ENCODE results near the gene FAM124A. TPM values are rescaled to one million over a fixed set of nuclear protein-coding genes. Genes with fewer than 3 reads are reported as not detected.
A peak's percentile ranks its signal among the peaks of the same experiment; 100 is the strongest.
"Not testable (repeated sequence)": the region's sequence is repeated elsewhere in the genome, so short reads cannot be mapped to it uniquely, and the experiment has no call there.

Gene FAM124A
- total RNA-seq, 1 experiment from 2014 or later: 4.0 TPM

DNA sequence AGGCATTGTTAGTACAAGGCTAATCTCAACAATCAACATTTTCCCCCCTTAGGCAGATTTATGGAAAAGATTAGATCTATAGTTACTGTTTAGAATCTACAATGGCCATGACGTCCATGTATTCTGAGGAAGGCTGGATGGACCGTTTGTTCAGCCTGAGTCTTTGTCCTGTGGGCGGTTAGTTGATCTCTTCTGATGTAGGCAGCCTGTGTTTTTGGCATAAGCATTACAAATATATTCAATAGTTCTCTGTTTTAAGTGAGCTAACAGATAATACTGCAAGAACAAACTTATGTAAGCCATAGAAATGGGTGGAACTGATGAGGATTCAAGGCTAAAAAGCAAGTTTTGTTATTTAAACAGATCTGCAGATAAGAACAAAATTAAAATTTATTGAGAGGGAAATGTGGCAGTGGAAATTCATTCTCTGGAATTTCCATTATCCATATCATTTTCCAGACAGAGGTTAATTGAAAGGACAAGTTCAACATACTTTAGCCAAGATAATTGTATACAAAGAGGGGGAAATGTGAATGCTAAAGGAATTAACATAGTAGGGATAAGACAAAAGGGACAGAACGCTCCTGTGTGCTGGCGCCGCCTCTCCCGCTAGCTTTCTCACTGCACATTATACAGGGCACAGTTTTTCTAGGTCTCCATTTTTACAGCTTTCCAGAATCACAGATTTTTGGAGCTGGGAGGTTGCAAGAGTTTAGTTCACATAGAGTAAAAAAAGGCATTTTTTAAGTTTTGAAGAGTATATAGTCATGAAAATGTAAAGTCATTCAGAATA, 48.6 kb downstream of the FAM124A start:
- no peak for DNase-seq (ENCODE audit: low spot score)

DNA sequence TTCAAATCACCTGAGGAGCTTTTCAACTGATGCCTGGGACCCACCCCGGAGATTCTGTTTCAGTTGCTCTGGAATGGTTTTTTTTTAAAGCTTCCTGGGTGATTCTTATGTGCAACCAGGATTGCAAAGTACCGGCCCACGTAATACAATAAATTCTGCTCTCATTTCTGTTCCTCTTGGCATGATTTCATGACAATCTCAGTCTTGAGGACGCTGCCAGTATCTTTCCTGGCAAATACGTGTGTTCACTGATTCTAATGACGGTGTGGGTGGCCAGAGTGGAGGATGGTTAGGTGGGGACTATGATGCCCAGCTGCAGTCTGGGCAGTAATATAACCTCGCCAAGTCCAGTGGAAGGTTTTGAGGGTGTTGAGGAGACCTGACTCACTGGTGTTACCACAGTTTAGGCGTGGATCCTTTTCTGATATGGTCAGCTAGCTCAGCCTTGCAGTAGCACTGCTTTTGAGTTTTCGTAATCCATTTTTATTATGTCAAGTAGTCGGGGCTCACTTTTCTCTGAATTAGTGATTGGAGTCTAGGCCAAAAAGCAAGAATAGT, 49.4 kb downstream of the FAM124A start:
- no peak for DNase-seq (ENCODE audit: low spot score)

DNA sequence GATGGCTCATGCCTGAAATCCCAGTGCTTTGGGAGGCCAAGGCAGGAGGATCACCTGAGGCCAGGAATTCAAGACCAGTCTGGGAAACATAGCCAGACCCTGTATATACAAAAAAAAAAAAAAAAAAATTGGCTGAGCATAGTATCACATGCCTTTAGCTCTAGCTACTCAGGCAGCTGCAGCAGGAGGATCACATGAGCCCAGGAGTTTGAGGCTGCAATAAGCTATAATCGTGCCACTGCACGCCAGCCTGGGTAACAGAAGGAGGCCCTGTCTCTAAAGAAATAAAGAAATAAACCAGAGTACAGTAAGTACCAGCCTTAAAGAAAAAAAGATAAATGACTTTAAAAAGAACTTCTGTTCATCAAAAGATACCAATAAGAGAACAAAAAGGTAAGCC, 52.9 kb downstream of the FAM124A start:
- no peak for DNase-seq (ENCODE audit: low spot score)

DNA sequence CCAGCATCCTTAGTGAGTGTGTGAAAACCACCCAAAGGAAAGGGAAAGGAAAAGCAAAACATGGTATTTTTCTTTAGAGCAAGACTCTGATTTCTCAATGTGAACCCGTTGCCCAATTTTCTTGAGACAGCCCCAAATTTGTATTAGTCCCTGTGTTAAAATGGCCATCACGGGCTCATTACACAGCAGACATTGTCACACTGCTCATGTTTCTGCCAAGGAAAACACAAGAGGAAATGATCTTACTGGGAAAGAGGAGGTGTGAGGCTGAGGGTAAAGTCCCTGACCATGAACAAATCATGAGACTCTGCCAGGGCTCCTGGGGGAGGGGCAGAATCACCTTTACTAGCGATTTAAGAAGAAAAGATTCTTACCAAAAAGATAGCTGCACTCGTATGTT, 54.4 kb downstream of the FAM124A start:
- DNase-seq (ENCODE audit: low spot score): no peak

DNA sequence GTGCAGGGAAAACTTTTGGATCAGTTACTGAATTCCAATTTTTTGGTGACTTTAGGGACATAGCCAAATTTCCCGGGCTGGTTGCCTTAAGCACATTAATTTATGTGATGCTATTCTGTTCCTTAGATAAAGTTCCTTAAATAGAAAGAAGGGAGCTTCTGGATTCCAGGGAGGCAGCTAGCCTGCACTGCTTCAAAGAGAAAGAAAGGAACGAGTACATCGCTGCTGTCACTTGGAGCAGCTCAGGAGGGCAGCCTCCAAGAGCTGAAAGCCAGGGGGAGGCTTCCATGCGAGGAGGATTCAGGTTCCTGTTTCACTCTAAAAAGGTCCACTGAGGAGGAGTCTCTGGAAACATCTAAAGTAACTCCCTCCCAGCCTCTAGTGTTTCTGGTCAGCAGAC, 55.7 kb downstream of the FAM124A start:
- DNase-seq (ENCODE audit: low spot score): no peak

DNA sequence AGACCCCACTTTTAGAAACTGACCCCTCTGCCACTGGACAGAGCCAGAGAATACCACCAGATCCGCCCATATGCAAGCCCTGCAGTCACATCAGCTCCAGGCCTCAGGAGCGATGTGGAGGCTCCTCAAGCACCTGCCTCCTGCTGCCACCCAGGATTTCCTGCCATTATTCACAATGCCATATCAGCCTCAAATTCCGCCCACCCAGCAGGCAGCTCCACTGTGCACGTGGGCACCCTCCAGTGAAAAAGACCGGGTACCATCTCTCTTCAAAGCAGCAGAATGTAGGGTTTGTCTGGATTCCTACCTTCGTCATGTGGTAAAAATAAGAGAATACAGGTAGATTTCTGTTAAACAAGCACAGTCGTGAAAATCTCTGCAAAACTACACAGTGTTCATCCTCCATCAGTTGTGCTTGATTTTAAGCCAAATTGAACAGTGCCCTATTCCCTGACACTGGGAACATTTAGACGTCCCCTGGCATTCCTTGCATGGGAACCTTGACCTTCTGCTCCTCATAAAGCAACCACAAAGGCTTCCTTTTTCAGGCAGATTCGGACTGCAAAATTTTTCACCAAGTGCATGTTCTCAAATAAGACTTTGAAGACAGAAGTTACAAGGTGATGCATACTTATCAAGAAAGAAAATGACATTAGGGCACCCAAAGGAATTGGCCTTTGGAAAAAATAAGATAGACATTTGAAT, 56.4 kb downstream of the FAM124A start:
- no peak for DNase-seq (ENCODE audit: low spot score)

DNA sequence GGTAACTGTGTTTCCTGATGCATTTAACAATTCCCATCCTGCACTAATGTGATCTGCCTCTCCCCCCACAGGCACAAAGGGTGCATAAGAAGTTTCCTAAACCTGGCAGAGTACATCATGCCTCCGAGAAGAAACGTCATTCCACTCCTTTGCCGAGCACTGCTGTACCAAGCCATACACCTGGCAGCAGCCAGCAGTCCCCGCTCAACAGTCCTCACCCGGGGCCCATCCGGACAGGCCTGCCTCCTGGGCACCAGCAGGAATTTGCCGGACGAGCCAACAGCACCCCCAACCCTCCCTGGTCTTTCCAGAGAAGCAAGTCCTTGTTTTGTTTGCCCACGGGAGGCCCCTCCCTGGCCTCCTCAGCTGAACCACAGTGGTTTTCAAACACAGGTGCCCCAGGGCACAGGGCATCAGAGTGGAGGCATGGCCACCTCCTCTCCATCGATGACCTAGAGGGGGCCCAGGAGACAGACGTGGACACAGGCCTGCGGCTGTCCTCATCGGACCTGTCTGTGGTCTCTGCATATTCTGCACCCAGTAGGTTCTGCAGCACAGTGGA, 58.3 kb downstream of the FAM124A start:
- no peak for DNase-seq (ENCODE audit: low spot score)

DNA sequence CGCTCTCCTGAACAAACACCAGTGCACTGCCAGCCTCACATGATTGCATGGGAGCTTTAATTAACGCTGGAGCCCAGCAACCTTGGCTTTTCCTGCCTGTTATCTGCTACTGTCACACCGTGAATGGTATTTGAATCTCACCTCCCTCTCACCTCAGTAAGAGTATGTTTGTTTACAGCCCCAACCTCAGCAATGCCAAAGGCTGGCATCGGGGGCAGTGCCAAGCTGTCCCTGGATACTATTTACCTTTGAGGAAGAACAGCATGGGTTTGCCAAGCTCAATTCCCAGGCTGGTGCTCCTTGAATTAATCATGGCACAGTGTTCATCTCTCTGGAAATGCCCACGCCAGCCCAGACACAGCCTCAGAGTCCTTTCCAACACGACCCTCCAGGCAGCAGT, 60.1 kb downstream of the FAM124A start:
- no peak for DNase-seq (ENCODE audit: low spot score)

DNA sequence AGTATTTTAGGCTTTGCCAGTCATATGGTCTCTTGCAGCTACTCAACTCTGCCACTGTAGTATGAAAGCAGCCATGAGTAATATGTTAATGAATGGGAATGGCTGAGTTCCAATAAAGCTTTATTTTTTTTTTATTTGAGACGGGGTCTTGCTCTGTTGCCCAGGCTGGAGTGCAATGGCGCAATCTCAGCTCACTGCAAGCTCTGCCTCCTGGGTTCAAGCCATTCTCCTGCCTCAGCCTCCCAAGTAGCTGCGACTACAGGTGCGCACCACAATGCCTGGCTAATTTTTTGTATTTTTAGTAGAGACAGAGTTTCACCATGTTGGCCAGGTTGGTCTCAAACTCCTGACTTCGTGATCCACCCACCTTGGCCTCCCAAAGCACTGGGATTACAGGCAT, 60.7 kb downstream of the FAM124A start:
- DNase-seq (ENCODE audit: low spot score): not testable (repeated sequence)

DNA sequence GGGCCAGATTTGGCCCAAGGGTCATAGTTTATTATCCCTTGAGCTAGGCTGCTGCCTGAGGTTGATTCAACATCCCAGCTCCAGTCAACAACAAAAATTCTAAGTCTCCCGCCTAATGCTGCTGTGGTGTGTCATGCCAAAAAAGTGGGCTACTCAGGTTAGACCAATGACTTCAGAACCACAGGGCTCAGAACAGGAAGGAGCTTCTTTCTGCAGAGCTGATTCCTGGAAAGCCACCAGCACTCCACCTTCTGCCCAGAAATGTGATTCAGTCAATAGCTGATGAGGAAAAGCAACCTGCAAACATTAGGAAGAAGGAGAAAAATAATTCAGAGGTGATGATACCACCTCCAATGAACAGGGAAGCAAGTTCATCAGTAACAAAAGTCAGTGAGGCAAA, 61.2 kb downstream of the FAM124A start:
- no peak for DNase-seq (ENCODE audit: low spot score)

DNA sequence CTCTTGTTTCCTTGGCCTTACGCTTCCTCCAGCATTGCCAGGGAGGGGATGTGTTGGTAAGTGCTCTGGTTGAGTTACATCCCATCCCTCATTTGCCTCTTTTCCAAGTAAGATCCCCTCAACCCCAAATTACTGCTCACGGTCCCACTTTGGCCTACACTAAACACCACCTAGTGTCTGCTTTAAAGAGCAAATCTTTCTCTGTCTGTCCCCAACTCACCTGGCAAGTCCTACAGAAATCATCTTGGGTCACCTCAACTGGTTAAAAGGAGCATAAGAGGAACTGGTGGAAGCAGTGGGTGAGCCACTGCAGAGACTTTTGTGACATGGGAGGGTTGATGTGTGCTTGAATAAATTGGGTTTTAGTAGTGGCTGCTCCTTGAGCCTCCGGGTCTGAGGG, 62.1 kb downstream of the FAM124A start:
- no peak for DNase-seq (ENCODE audit: low spot score)

DNA sequence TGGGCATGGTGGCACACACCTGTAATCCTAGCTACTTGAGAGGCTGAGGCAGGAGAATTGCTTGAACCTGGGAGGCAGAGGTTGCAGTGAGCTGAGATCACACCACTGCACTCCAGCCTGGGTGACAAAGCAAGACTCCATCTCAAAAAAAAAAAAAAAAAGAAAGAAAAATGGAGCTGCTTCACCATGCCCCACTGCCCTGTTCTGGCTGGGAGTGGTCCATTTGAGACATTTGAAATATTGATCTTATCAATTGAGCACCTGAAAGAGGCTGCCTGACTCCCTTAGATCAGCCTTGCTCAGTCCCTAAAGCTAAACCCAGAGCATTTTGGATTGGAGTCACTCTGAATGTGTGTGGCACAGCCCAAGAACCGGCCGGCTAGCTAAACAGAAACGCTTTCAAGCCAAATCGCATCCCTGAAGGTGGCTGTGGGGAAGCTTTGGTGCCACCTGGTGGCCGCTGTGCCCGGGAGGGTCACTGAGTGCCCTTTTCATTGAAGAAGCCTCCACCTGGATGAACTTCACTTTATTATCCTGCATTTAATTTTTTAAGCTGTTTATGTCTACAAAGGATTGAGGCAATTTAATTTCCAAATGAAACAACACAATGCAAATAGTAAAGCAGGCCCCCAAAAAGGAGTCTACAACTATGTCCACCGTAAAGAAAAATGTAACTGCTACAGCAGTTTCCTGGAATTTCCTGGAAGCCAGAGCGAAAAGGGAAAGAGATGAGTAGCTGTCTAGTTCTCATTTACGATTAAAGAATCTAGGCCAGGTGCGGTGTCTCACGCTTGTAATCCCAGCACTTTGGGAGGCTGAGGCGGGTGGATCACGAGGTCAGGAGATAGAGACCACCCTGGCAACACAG, 64.2 kb downstream of the FAM124A start:
- peak; percentile 55 for DNase-seq (ENCODE audit: low spot score)

DNA sequence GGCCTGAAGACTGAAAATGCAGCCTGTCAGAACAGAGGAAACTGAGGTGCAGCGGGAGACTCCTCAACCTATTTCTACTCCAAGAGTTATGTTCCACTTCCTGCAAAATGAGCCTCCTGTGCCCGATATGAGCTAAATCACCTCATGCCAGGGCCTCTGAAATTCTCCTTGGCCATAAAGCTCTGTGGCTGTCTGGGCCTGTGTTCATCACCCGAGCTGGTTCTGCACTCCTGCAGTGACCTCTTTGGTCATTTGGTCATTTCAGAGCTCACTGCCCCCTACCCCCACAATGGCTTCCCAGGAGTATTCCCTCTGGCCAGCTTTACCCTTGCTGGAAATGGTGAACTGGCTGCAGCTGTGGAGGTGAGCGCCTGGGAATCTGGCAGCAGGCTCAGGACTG, 65.6 kb downstream of the FAM124A start:
- DNase-seq (ENCODE audit: low spot score): no peak

DNA sequence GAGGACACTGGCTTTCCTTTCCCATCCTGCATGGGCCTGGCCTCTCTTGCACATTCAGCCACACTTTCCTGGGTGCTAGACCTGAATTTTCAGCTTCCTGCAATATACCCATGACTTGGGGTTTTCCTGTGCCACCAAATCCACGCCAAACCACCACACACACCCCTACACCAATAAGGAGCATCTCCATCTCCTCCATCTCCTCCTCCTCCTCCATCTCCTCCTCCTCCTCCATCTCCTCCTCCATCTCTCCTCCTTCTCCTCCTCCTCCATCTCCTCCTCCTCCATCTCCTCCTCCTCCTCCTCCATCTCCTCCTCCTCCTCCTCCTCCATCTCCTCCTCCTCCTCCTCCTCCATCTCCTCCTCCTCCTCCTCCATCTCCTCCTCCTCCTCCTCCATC, 66.1 kb downstream of the FAM124A start:
- not testable (repeated sequence) for DNase-seq (ENCODE audit: low spot score)

DNA sequence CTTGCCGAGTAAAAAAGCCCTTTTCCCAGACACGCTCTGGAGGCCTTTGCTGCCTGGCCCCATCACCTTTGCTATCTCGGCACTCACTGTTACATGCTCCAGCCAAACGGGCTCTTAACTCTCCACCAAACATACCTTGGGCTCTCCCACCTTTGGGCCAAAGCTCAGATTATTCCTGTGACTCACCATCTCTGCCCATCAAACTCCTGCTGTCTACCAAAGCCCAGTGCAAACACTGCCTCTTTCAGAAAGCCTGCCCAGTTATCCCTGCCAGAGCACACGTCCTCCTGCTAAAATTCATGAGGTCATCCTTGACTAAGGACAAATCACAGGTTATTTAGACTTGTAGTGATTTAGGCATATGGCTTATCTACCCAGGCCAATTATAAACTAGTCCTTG, 69.1 kb downstream of the FAM124A start:
- peak; percentile 25 for DNase-seq (ENCODE audit: low spot score)

DNA sequence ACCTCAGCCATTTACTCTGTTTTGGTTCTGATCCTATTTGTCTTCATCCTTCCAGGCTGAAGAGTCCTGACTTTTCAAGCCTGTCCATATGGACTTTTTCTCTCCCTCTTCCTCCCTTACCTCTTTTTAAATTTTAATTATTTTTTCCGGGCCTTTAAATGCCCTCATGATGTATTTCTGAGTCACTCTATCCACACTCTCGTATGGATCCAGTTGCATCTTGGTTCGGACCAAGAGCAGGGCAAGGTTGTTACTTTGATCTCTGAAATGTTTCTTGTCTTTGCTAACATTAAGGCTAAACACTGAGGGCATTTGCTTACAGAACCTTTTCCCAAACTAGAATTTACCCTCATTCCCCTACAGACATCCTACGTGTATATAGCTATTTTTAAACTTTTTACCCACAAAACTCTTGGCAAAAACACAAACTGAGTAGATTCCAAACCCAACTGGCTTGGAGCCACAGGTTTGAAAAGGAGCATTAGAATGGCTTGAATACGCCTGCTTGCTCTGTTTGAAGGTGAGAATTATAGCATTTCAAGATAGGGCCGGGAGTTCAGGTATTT, 69.9 kb downstream of the FAM124A start:
- no peak for DNase-seq (ENCODE audit: low spot score)

DNA sequence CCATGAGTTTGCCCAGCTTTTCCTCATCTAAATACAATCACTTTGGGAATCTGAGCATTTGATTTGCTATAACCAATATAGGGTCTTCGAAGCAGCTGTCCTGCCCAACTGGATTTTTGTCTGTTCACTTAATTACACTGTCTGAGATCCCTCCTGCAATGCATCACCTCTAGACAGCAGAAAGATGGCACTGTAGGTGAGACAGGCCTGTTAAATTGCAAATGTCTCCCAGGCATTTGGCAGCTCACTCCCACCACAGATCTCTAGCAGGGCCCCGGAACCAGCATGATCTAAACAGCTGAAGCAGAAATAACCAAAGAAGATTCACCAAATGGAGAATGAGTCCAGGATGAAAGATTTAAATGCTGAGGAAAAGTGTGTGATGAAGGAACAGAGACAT, 75.4 kb downstream of the FAM124A start:
- no peak for DNase-seq (ENCODE audit: low spot score)

DNA sequence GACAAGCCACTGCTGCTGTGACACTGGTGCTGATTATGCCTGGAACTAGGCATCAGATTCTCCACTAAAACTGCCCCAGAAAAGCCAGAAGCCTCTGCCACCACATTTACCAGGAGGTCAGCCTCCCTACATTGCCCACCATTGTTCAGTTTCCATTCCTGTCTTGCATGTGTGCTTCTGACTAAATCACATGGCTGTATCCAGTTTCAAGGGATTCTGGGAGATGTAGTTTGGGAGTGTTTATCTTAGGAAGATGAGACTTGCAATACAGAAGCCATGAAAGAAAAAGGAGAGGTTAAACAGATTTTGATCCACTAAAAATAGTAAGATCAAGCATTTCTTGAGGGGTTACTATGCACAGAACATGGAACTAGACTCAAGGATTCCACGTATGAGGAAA, 76.6 kb downstream of the FAM124A start:
- DNase-seq (ENCODE audit: low spot score): no peak

DNA sequence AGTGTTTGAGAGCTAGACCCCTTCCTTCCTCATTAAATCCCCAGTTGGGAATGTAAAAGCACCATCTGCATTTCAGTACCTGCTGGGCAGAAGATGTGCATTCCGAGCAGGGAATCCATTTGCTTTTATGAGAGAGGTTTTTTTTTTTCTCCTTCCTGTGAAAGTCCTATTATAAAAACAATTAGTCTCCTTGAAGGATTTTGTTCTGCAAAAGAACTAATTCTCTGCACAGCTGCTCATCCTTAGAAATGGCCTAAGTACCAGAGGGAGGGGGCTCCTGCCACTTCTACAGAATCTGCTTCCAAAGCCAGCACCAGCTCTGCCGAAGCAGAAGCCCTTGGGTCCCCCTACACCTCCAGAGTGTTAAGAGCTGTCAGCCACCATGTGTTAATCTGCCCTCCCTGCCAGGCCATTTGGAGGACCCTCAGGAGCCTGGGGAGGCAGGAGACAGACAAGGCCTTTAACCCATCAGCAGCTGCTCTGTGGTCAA, 80.9 kb downstream of the FAM124A start:
- no peak for DNase-seq (ENCODE audit: low spot score)

DNA sequence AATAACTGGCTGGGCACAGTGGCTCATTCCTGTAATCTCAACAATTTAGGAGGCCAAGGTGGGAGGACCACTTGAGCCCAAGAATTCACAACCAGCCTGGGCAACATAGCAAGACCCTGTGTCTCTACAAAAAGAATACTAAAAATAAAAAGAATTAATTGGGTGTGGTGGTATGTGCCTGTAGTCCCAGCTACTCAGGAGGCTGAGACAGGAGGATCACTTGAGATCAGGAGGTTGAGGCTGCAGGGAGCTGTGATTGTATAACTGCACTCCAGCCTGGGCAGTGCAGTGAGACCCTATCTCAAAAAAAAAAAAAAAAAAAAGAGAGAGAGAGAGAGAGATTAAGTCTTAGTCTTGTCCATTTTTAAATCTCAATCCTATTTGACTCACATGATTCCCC, 81.7 kb downstream of the FAM124A start:
- DNase-seq (ENCODE audit: low spot score): no peak

DNA sequence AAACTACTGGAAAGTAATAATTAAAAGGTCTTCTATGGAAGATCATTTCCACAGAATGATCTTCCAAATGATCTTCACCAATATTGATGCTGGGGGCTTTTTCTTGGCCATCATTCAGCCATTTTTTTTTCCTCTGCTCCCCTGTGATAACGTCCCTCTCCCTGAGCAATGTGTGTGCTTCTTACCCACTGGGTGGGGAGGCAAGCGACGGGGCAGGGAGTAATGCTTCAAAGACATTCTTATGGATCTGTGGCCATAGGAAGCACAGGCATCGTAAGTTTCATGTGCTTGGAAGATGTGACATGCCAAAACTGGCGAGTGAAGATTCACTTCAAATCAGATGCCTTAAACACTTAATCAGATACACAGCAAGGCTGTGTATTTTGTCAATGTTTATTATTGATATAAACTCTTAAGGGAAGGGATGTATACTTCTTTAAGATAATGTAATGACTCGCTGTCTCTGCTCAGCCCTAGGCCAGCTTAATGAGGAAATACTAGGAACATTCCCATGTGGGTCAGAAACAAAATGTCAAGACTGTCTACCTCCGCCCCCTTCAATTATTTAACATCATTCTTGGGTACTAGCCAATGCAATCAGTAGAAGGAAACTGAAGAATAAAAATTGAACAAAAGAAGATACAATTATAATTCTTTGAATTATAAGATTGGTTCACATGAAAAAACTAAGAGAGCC, 83.2 kb downstream of the FAM124A start:
- no peak for DNase-seq (ENCODE audit: low spot score)
